Omental fat pad (tissue), 4 donors: Measurements from ENCODE around the gene MRPS14. TPM values are rescaled to one million over a fixed set of nuclear protein-coding genes. Genes with fewer than 3 reads are reported as not detected.
"Not testable (repeated sequence)": the region's sequence is repeated elsewhere in the genome, so short reads cannot be mapped to it uniquely, and the experiment has no call there.

Experiments
- ATAC-seq: fragments of 150-250 bp; one replicate; pipeline ENCODE4 v1.9.1; 2016; ENCODE audit warnings: mild to moderate bottlenecking, moderate library complexity; ENCODE audit not compliant: low FRiP score
- DNase-seq: peaks from one replicate; pipeline ENCODE4 v3.0.0-alpha.2; 2019; ENCODE audit warnings: low spot score
- total RNA-seq, 4 donors: library from RNA; depleted of rRNA; stranded (reverse); fragments of >200 nt; gene quantifications; one replicate each; pipeline ENCODE4 v1.1.0, GENCODE V29; 2016
- TF ChIP-seq, protein P1 (sequence below), 3 donors: fragments of 450-650 bp; IDR thresholded peaks; one replicate each; pipeline ENCODE4 v1.5.1; 2016 to 2017; ENCODE audit warnings: antibody characterized with exemption in 3 of 3, mild to moderate bottlenecking in 3 of 3, moderate library complexity in 2 of 3

MRPS14 gene
- total RNA-seq, 4 donors from 2014 or later, result 14.9 to 37.0 (median 23.5) TPM

DNA sequence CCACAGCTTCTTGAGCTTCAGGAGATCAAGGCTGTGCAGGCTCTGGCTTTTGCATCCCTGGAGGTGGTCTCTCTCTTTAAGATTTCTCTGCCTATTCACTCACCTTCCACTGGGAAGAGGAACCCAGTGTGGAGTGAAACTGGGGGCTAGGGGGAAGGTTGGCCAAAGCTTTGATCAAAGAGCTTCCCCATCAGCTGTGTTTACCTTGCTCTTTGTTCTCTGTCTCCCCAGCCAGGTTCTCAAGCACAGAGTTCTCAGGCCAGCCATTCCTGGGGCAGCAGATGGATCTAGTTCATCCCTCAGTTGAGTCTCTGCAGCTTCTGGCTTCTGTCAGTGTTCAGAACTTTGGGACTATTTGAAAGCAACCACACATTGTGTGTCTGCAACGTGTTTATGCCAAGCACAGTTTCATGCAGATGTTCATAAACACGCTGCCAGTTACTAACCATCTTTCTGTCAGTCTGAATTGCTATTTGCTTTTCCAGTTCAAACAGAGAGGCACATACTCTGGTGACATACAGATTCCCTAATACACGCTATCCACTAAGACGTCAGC lies 17.2 kb upstream of the MRPS14 start:
- no peak for DNase-seq
- no peak for ATAC-seq
- TF ChIP-seq, protein P1, sequence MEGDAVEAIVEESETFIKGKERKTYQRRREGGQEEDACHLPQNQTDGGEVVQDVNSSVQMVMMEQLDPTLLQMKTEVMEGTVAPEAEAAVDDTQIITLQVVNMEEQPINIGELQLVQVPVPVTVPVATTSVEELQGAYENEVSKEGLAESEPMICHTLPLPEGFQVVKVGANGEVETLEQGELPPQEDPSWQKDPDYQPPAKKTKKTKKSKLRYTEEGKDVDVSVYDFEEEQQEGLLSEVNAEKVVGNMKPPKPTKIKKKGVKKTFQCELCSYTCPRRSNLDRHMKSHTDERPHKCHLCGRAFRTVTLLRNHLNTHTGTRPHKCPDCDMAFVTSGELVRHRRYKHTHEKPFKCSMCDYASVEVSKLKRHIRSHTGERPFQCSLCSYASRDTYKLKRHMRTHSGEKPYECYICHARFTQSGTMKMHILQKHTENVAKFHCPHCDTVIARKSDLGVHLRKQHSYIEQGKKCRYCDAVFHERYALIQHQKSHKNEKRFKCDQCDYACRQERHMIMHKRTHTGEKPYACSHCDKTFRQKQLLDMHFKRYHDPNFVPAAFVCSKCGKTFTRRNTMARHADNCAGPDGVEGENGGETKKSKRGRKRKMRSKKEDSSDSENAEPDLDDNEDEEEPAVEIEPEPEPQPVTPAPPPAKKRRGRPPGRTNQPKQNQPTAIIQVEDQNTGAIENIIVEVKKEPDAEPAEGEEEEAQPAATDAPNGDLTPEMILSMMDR (IDR thresholded peaks at IDR 0.05), result no peak

DNA sequence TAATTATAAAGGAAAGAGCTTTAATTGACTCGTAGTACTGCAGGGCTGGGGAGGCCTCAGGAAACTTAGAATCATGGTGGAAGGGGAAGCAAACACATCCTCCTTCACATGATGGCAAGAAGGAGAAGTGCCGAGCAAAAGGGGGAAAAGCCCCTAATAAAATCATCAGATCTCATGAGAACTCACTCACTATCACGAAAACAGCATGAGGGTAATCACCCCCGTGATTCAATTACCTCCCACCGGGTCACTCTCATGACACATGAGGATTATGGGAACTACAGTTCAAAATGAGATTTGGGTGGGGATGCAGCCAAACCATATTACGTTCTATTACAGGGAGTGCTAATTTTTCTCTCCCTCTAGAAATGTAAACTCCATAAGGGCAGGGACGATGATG lies 14.2 kb upstream of the MRPS14 start:
- ATAC-seq, result no peak
- TF ChIP-seq, protein P1 (IDR thresholded peaks at IDR 0.05), result no peak
- DNase-seq, result no peak

DNA sequence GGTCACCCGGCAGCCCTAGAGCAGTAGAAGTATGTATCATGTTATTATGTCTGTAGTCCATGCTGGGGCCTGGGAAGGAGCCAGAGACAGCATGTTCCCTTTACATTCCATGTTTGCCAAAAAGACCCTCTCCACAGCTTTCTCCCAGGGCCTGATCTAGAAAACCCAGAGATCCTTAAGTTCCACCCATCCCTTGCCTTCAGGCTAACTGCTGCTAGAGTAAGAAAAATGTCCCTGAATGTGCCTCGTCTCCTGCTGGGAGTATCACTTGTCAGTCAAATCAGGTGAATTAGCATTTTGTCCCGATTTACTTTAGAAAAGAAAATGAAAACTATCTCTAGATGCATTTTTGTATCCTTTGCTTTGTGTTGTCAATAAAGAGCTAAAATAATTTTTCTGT lies 13.3 kb upstream of the MRPS14 start:
- ATAC-seq, result no peak
- TF ChIP-seq, protein P1 (IDR thresholded peaks at IDR 0.05), result no peak
- no peak for DNase-seq

DNA sequence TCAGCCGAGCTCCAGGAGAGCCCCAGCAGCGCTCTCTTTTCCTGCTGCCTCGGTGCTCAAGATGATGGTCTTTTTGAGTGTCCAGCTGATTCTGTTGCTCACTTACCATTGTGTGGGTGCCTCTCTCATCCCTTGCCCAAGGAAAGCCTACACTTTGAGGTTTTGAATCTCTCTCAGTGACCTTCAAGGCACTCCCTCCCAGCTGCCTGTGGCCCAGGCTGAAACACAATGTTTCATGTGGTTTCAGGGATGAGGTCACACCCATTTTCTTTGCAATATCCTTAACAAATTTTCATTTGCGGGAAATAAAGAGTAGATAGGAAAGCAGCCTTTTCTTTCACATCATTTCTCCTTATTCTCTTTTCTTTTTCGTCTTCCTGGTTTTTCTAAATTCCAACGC lies 12.6 kb upstream of the MRPS14 start:
- TF ChIP-seq, protein P1 (IDR thresholded peaks at IDR 0.05), result no peak
- ATAC-seq, result no peak
- no peak for DNase-seq

DNA sequence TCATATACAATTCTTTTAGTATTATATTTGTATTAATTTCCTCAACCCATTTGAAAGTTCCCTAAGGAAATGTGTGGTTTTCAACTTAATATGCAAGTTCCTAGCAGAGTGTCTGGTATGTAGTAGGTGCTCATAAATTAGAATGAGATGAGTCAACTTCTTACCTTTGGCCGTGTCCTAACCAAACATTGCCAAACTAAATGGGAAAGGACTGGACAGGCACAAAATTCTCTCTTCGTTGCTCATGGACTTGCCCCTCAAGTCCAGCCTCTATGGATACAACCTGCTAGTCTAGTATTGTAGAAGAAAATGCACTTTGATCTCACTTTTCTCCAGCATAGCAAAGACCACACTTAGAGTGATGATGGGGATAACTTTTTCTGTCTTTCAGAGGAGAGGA lies 11.6 kb upstream of the MRPS14 start:
- TF ChIP-seq, protein P1 (IDR thresholded peaks at IDR 0.05), result no peak
- ATAC-seq (no peak), DNase-seq (no peak)

DNA sequence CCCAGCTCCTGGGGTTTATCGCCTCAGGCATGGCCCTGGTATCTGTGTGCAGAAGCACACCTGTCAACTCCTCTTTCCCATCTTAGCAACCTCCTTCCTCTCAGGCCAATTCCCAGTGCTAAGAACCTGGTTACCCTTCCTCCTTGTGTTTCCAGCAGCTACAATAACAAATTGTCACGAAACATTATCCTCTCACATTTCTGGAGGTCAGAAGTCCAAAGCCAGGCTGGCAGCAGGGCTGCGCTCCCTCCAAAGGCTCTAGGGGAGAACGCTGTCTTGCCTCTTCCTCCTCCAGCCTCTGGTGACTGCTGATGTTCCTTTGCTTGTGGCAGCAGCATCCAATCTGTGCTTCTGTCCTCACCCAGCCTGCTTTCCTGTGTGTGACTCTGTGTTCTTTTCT lies 10.7 kb upstream of the MRPS14 start:
- DNase-seq (no peak), ATAC-seq (no peak)
- TF ChIP-seq, protein P1 (IDR thresholded peaks at IDR 0.05), result no peak

DNA sequence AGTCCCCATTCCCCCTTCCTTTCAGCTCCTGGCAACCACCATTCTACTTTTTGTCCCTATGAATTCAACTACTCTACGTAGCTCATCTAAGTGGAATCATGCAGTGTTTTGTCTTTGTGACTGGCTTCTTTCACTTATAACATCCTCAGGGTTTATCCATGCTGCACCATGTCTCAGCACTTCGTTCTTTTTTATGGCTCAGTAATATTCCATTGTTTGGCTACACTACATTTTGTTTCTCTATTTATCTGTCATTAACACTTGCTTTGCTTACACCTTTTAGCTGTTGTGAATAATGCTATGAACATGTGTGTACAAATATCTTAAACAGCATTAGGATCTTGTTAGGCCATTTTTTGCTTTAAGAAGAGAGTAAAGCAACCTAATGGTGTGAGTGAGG lies 1.5 kb upstream of the MRPS14 start:
- ATAC-seq (no peak), DNase-seq (no peak)
- TF ChIP-seq, protein P1 (IDR thresholded peaks at IDR 0.05), result no peak

DNA sequence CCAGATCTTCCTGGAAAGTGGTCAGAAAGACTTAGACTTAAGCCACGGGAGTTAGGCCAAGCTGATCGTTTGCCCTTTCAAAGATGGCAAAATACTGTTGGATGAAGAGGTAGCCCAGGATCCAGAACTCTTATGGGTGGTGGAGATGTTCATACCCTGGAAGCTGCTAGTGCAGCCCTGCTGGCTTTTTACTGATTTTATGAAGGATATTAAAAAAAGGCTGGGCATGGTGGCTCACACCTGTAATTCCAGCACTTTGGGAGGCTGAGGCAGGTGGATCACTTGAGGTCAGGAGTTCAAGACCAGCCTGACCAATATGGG lies 657 bp upstream of the MRPS14 start:
- not testable (repeated sequence) for DNase-seq, ATAC-seq
